NT2/D1 (cell line): Measurements from ENCODE around the gene CROT.

Source experiments
- SUZ12 ChIP-seq: IDR thresholded peaks from 2 replicates; pipeline ENCODE4 v1.6.1; 2011; ENCODE audit not compliant: insufficient read length, insufficient read depth; ENCODE audit errors: extremely low read depth
- YY1 ChIP-seq: IDR thresholded peaks from 2 replicates; pipeline ENCODE4 v1.6.1; 2011; ENCODE audit not compliant: insufficient read length, insufficient read depth
- ZNF274 ChIP-seq: IDR thresholded peaks from 2 replicates; pipeline ENCODE4 v1.6.1; 2011; ENCODE audit warnings: mild to moderate bottlenecking, low read depth, low read length

- TF ChIP-seq SUZ12: no peak
- no peak for TF ChIP-seq YY1
- no peak for TF ChIP-seq ZNF274
These were observed 17.2 kb upstream of the CROT start for GRCh38 chr7:87328281-87328680.
